Left renal cortex interstitium (tissue), 4 donors: ENCODE data around the gene DELE1. TPM values are rescaled to one million over a fixed set of nuclear protein-coding genes. Genes with fewer than 3 reads are reported as not detected.
"Not testable (repeated sequence)": the region's sequence is repeated elsewhere in the genome, so short reads cannot be mapped to it uniquely, and the experiment has no call there.

ENCODE experiments used
- DNase-seq, 4 donors: peaks; one replicate each; pipeline ENCODE4 v3.0.0-alpha.2; 2013; ENCODE audit warnings: low read depth in 4 of 4, low spot score in 2 of 4, missing footprints in 1 of 4
- polyA plus RNA-seq, 4 donors: library from polyadenylated mRNA; unstranded; fragments of 120-200 nt; gene quantifications; one replicate each; pipeline ENCODE4 v1.2.1, GENCODE V29; 2013; ENCODE audit not compliant: insufficient read length in 4 of 4

DELE1 gene
- polyA plus RNA-seq, 4 donors = 99.7 to 150 (median 112) TPM

- DNase-seq = no peak
These were observed 2.9 kb upstream of the DELE1 start for GRCh38 chr5:141920771-141921170.

GRCh38 chr5:141922827-141923447 is 734 bp upstream of the DELE1 start:
- DNase-seq = not testable (repeated sequence)

- DNase-seq = no peak
These were observed 2.8 kb downstream of the DELE1 start for GRCh38 chr5:141926434-141926833.

GRCh38 chr5:141928051-141928450 is 4.4 kb downstream of the DELE1 start:
- DNase-seq = no peak

- no peak for DNase-seq
These were observed 5.9 kb downstream of the DELE1 start for GRCh38 chr5:141929398-141930058.

- no peak for DNase-seq
These were observed 8.0 kb downstream of the DELE1 start for GRCh38 chr5:141931694-141932093.

GRCh38 chr5:141933151-141933550 is 9.5 kb downstream of the DELE1 start:
- no peak for DNase-seq

GRCh38 chr5:141934099-141934844 is 10.6 kb downstream of the DELE1 start:
- DNase-seq = no peak

GRCh38 chr5:141935538-141935937 is 11.9 kb downstream of the DELE1 start:
- no peak for DNase-seq

GRCh38 chr5:141940695-141941271 is 17.1 kb downstream of the DELE1 start:
- no peak for DNase-seq

- no peak for DNase-seq
These were observed 17.6 kb downstream of the DELE1 start for GRCh38 chr5:141941307-141941706.

GRCh38 chr5:141941779-141942178 is 18.1 kb downstream of the DELE1 start:
- DNase-seq = no peak

- no peak for DNase-seq
These were observed 18.6 kb downstream of the DELE1 start for GRCh38 chr5:141942185-141942857.

- no peak for DNase-seq
These were observed 20.4 kb downstream of the DELE1 start for GRCh38 chr5:141944076-141944475.

- DNase-seq = no peak
These were observed 21.9 kb downstream of the DELE1 start for GRCh38 chr5:141945511-141946051.

- DNase-seq = no peak
These were observed 23.6 kb downstream of the DELE1 start for GRCh38 chr5:141947316-141947715.

GRCh38 chr5:141948812-141949211 is 25.1 kb downstream of the DELE1 start:
- no peak for DNase-seq

- no peak for DNase-seq
These were observed 25.8 kb downstream of the DELE1 start for GRCh38 chr5:141949511-141949910.

- DNase-seq = no peak
These were observed 26.7 kb downstream of the DELE1 start for GRCh38 chr5:141950207-141951005.

- DNase-seq = no peak
These were observed 27.7 kb downstream of the DELE1 start for GRCh38 chr5:141951332-141951781.
